ENCODE measurements around the gene NDC80.

GRCh38 chr18:2573408-2573807 lies 2.1 kb downstream of the NDC80 start:
- no peak for TF ChIP-seq CTCF (tag by site-specific recombination; IDR thresholded peaks at IDR 0.05)
- TF ChIP-seq ZNF76 (tag by site-specific recombination; IDR thresholded peaks at IDR 0.05; ENCODE audit: borderline replicate concordance, low read depth) = no peak
- no peak for TF ChIP-seq REST (tag by site-specific recombination; IDR thresholded peaks at IDR 0.05)
- TF ChIP-seq ZSCAN5A (tag by site-specific recombination; IDR thresholded peaks at IDR 0.05) = no peak
- TF ChIP-seq ZNF146 (tag by site-specific recombination; IDR thresholded peaks at IDR 0.05) = no peak
- TF ChIP-seq HOXA7 (CRISPR knock-in tag; IDR thresholded peaks at IDR 0.05; ENCODE audit: borderline replicate concordance) = no peak
- no peak for TF ChIP-seq YY1 (tag by site-specific recombination; IDR thresholded peaks at IDR 0.05)
- TF ChIP-seq ZNF610 (tag by site-specific recombination; IDR thresholded peaks at IDR 0.05; ENCODE audit: borderline replicate concordance) = no peak
- TF ChIP-seq ZNF155 (tag by site-specific recombination; IDR thresholded peaks at IDR 0.05) = no peak
- no peak for TF ChIP-seq ZNF214 (tag by site-specific recombination; IDR thresholded peaks at IDR 0.05; ENCODE audit: borderline replicate concordance)
- TF ChIP-seq HOXC10 (CRISPR knock-in tag; IDR thresholded peaks at IDR 0.05) = no peak
- TF ChIP-seq ZSCAN18 (tag by site-specific recombination; IDR thresholded peaks at IDR 0.05) = no peak
